ENCODE measurements around the gene GLRX3.

DNA sequence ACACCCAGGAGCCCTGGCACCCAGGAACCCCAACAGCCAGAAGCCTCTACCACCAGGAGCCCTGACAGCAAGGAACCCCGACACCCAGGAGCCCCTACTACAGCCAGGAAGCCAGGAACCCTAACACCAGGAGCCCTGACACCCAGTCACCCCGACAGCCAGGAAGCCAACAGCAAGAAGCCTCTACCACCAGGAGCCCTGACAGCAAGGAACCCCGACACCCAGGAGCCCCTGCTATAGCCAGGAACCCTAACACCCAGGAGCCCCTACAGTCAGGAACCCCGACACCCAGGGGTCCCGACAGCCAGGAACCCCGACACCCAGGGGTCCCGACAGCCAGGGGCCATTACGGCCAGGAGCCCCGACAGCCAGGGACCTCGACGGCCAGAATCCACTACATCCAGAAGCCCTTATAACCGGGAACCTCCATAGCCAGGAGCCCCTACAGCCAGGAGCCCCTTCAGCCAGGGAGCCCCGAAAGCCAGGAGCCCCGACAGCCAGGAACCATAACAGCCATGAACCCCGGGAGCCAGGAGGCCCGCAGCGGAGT, 440 bp upstream of the GLRX3 start:
- no peak for TF ChIP-seq YY1 (IDR thresholded peaks at IDR 0.05; ENCODE audit: low read depth)
- no peak for TF ChIP-seq FOXM1 (IDR thresholded peaks at IDR 0.05; ENCODE audit: borderline replicate concordance, low read depth)

All from Ishikawa (cell line).